HG03103 (cell line): ENCODE data around the gene PALS2.

ENCODE experiments used
- ATAC-seq: cut with Tn5 transposase; IDR thresholded peaks from one replicate; pipeline ENCODE4 v1.9.1; 2021; ENCODE audit warnings: low read depth; ENCODE audit not compliant: unreplicated experiment

The PALS2 gene

GRCh38 chr7:24572997-24573553, at the start of gene PALS2:
TSS of gene PALS2 (plus strand) at chr7:24573452. CDS start at chr7:24623668, 50,216 bp downstream.
- peak; percentile 42 for ATAC-seq

- ATAC-seq = no peak
These were observed 42.0 kb upstream of the PALS2 start for GRCh38 chr7:24531255-24531654.

- no peak for ATAC-seq
These were observed 36.6 kb upstream of the PALS2 start for GRCh38 chr7:24536682-24537081.

GRCh38 chr7:24540956-24541355, 32.3 kb upstream of the PALS2 start:
- no peak for ATAC-seq

GRCh38 chr7:24545215-24545614, 28.0 kb upstream of the PALS2 start:
- no peak for ATAC-seq

GRCh38 chr7:24548390-24548789, 24.9 kb upstream of the PALS2 start:
- ATAC-seq = no peak

GRCh38 chr7:24549991-24550390, 23.3 kb upstream of the PALS2 start:
- no peak for ATAC-seq

GRCh38 chr7:24555184-24555583, 18.1 kb upstream of the PALS2 start:
- ATAC-seq = no peak

- ATAC-seq = no peak
These were observed 17.5 kb upstream of the PALS2 start for GRCh38 chr7:24555719-24556118.

GRCh38 chr7:24560772-24561171, 12.5 kb upstream of the PALS2 start:
- ATAC-seq = no peak

- ATAC-seq = no peak
These were observed 7.0 kb upstream of the PALS2 start for GRCh38 chr7:24566274-24566673.

GRCh38 chr7:24570983-24571382, 2.3 kb upstream of the PALS2 start:
- no peak for ATAC-seq

GRCh38 chr7:24572016-24572392, 1.2 kb upstream of the PALS2 start:
- no peak for ATAC-seq

- ATAC-seq = no peak
These were observed 757 bp upstream of the PALS2 start for GRCh38 chr7:24572393-24572996.

GRCh38 chr7:24573554-24574338, 494 bp downstream of the PALS2 start:
- ATAC-seq = peak; percentile 24

- no peak for ATAC-seq
These were observed 1.1 kb downstream of the PALS2 start for GRCh38 chr7:24574386-24574785.

GRCh38 chr7:24574950-24575349, 1.7 kb downstream of the PALS2 start:
- no peak for ATAC-seq

GRCh38 chr7:24576171-24577025, 3.1 kb downstream of the PALS2 start:
- peak; percentile 27 for ATAC-seq

- no peak for ATAC-seq
These were observed 4.8 kb downstream of the PALS2 start for GRCh38 chr7:24578052-24578451.

GRCh38 chr7:24580283-24580946, 7.2 kb downstream of the PALS2 start:
- ATAC-seq = no peak
